ENCODE data around the gene CELSR2.

GRCh38 chr1:109229531-109230127, 19.7 kb upstream of the CELSR2 start:
- no peak for TF ChIP-seq EZH2 (IDR thresholded peaks at IDR 0.05; ENCODE audit: borderline replicate concordance, low read depth, low read length, poor library complexity, severe bottlenecking)
- TF ChIP-seq CTCF (conservative IDR thresholded peaks at IDR 0.05; ENCODE audit: low read depth, low read length), result no peak
